Measurements from ENCODE around the gene CXCL13.
"Not testable (repeated sequence)": the region's sequence is repeated elsewhere in the genome, so short reads cannot be mapped to it uniquely, and the experiment has no call there.

The CXCL13 gene

DNA sequence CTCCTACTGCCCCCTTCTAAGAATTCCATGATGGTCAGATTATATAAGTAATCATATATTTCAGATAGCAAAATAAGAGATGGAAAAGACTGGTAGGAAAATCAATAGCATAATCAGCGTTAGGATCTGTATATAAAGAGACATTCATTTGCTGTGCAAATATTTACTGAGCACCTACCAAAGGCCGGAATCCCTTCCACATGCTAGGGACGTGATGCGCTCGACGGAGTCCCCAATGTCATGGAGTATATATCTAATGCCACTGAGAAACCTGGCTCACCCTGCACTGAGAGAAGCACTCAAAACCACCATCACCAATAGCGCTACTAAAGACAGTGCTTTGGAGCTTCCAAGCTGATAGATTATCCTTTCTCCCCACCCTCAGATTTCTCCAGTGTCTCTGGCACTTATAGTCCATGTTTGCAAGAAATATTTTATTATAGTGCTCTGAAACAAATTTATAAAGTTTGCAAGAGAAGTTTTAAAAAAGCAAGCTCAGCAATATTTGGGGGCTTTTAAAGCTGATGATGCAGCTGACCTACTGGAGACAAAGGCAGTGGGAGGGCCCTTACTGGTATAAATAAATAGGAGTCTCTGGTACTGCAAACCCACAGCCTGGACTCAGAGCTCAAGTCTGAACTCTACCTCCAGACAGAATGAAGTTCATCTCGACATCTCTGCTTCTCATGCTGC lies at the start of gene CXCL13:
CXCL13 (plus strand) TSS at position 611 of the 693 bp plus-strand sequence; CDS start at position 657, 46 bp downstream.
- TF ChIP-seq, protein P1, sequence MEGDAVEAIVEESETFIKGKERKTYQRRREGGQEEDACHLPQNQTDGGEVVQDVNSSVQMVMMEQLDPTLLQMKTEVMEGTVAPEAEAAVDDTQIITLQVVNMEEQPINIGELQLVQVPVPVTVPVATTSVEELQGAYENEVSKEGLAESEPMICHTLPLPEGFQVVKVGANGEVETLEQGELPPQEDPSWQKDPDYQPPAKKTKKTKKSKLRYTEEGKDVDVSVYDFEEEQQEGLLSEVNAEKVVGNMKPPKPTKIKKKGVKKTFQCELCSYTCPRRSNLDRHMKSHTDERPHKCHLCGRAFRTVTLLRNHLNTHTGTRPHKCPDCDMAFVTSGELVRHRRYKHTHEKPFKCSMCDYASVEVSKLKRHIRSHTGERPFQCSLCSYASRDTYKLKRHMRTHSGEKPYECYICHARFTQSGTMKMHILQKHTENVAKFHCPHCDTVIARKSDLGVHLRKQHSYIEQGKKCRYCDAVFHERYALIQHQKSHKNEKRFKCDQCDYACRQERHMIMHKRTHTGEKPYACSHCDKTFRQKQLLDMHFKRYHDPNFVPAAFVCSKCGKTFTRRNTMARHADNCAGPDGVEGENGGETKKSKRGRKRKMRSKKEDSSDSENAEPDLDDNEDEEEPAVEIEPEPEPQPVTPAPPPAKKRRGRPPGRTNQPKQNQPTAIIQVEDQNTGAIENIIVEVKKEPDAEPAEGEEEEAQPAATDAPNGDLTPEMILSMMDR (IDR thresholded peaks at IDR 0.05; ENCODE audit: extremely low read depth, insufficient read depth, missing control alignments), result no peak
- in situ Hi-C loops (cut with MboI; ENCODE audit: low pct_unique_long_range_greater_than_20kb, low sequenced_read_pairs, unreplicated experiment), result loop anchor here (25.0 kb wide), 2 partner anchors 218 to 368 kb away; no protein-coding TSS in a partner anchor
- no peak for DNase-seq (ENCODE audit: low spot score)

- in situ Hi-C loops (cut with MboI; ENCODE audit: low pct_unique_long_range_greater_than_20kb, low sequenced_read_pairs, unreplicated experiment), result no loop called here
- TF ChIP-seq, protein P1 (IDR thresholded peaks at IDR 0.05; ENCODE audit: extremely low read depth, insufficient read depth, missing control alignments), result no peak
- no peak for DNase-seq (ENCODE audit: low spot score)
Measured at GRCh38 chr4:77560170-77560569, 45.5 kb upstream of the CXCL13 start.

DNA sequence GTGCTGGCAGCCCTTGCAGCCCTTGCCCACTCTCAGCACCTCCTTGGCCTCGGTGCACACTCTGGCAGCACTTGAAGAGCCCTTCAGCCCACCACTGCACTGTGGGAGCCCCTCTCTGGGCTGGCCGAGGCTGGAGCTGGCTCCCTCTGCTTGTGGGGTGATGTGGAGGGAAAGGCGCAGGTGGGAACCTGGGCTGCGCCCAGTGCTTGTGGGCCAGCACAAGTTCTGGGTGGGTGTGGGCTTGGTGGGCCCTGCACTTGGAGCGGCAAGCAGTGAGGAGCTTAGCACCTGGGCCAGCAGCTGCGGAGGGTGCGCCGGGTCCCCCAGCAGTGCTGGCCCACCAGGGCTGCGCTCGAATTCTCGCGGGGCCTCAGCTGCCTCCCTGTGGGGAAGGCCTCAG lies 43.9 kb upstream of the CXCL13 start:
- in situ Hi-C loops (cut with MboI; ENCODE audit: low pct_unique_long_range_greater_than_20kb, low sequenced_read_pairs, unreplicated experiment); DNase-seq (ENCODE audit: low spot score): not testable (repeated sequence)

- in situ Hi-C loops (cut with MboI; ENCODE audit: low pct_unique_long_range_greater_than_20kb, low sequenced_read_pairs, unreplicated experiment), result no loop called here
- TF ChIP-seq, protein P1 (IDR thresholded peaks at IDR 0.05; ENCODE audit: extremely low read depth, insufficient read depth, missing control alignments), result no peak
- DNase-seq (ENCODE audit: low spot score), result no peak
Measured at GRCh38 chr4:77564231-77564630, 41.4 kb upstream of the CXCL13 start.

- DNase-seq (ENCODE audit: low spot score), result no peak
- TF ChIP-seq, protein P1 (IDR thresholded peaks at IDR 0.05; ENCODE audit: extremely low read depth, insufficient read depth, missing control alignments), result no peak
- in situ Hi-C loops (cut with MboI; ENCODE audit: low pct_unique_long_range_greater_than_20kb, low sequenced_read_pairs, unreplicated experiment), result no loop called here
Measured at GRCh38 chr4:77566148-77566547, 39.5 kb upstream of the CXCL13 start.

GRCh38 chr4:77567549-77567948 lies 38.1 kb upstream of the CXCL13 start:
- TF ChIP-seq, protein P1 (IDR thresholded peaks at IDR 0.05; ENCODE audit: extremely low read depth, insufficient read depth, missing control alignments), result no peak
- no peak for DNase-seq (ENCODE audit: low spot score)
- in situ Hi-C loops (cut with MboI; ENCODE audit: low pct_unique_long_range_greater_than_20kb, low sequenced_read_pairs, unreplicated experiment), result no loop called here

DNA sequence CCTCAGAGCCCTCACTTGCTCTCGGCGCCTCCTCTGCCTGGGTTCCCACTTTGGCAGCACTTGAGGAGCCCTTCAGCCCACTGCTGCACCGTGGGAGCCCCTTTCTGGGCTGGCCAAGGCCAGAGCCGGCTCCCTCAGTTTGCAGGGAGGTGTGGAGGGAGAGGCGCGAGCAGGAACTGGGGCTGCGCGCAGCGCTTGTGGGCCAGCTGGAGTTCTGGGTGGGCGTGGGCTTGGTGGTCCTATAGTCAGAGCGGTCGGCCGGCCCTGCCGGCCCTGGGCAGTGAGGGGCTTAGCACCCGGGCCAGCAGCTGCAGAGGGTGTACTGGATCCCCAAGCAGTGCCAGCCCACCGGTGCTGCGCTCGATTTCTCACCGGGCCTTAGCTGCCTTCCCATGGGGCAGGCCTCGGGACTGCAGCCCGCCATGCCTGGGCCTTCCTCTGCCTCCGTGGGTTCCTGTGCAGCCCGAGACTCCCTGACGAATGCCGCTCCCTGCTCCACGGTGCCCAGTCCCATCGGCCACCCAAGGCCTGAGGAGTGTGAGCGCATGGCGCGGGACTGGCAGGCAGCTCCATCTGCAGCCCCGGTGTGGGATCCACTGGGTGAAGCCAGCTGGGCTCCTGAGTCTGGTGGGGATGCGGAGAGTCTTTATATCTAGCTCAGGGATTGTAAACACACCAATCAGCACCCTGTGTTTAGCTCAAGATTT lies 35.0 kb upstream of the CXCL13 start:
- in situ Hi-C loops (cut with MboI; ENCODE audit: low pct_unique_long_range_greater_than_20kb, low sequenced_read_pairs, unreplicated experiment), result not testable (repeated sequence)

More for the DNA sequence above, 35.0 kb upstream of the CXCL13 start:
- not testable (repeated sequence) for DNase-seq (ENCODE audit: low spot score)
